ENCODE data around the gene KRTAP5-3. TPM values are rescaled to one million over a fixed set of nuclear protein-coding genes. Genes with fewer than 3 reads are reported as not detected.

The KRTAP5-3 gene
- total and polyA plus RNA-seq, 9 of the 15 experiments (the other 6 are each of a cell fraction or from before 2014, with no cell fraction given) = not detected

- no TSS peak for BruUV-seq (replicated peaks)
- Histone ChIP-seq H2AFZ (ENCODE audit: low read depth, low read length) (no peak overlapping the region), H3K4me3 (no peak overlapping the region), H3K79me2 (ENCODE audit: control insufficient read depth, insufficient read depth, low read length) (no peaks in the 10 kb centered on the region), H3K36me3 (ENCODE audit: control insufficient read depth, insufficient read depth, low read length) (no peaks in the 10 kb centered on the region), H3K27me3 (ENCODE audit: control insufficient read depth in 2 of 2, insufficient read depth in 2 of 2, low read length in 2 of 2) (peaks cover 9 to 44% of the 10 kb centered on the region in 2 experiments), H3K4me2 (ENCODE audit: insufficient read depth, low read length) (no peak overlapping the region), H3K9me1 (ENCODE audit: control insufficient read depth, insufficient read depth, low read length) (no peaks in the 10 kb centered on the region), H4K20me1 (replicated peaks; ENCODE audit: control insufficient read depth, insufficient read depth, low read length) (no peaks in the 10 kb centered on the region), H3K9ac (ENCODE audit: insufficient read depth in 1 of 2, low read depth in 2 of 2, low read length in 2 of 2) (peak overlapping the region in 1 of 2 experiments; percentile 35; a peak in 1 of 4 replicates), H3K27ac (ENCODE audit: extremely low read depth, low read depth, low read length) (no peak overlapping the region), H3K9me3 (replicated peaks; ENCODE audit: control insufficient read depth, insufficient read depth, low read depth, low read length) (no peaks in the 10 kb centered on the region), H3K4me1 (replicated peaks in 1 of 2; ENCODE audit: control insufficient read depth in 2 of 2, insufficient read depth in 2 of 2, low read length in 2 of 2) (no peaks in the 10 kb centered on the region)
- ChIA-PET POLR2A (no interaction called here), CTCF (ENCODE audit: low intra/inter-chr PET ratio) (no interaction called here)
- ATAC-seq = no peak
- no peak for FAIRE-seq
- in situ Hi-C loops (cut with MboI) (no loop called here), intact Hi-C loops (cut with micrococcal nuclease) (no loop called here)
- WGBS (ENCODE audit: insufficient coverage, low coverage, missing lambda C conversion rate) = 1% methylated on average over 11 of the region's 11 CpGs
- no peak for DNase-seq (ENCODE audit: extremely low read depth in 1 of 4, low spot score in 3 of 4)
- TF ChIP-seq TSHZ1 (CRISPR knock-in tag; IDR thresholded peaks at IDR 0.05) = no peak
- TF ChIP-seq NFIC (IDR thresholded peaks at IDR 0.05) = no peak
- no peak for TF ChIP-seq PHF20 (IDR thresholded peaks at IDR 0.05; ENCODE audit: partially characterized antibody)
- no peak for TF ChIP-seq MEF2D (tag; conservative IDR thresholded peaks at IDR 0.05; ENCODE audit: low read depth)
- TF ChIP-seq, protein P1, sequence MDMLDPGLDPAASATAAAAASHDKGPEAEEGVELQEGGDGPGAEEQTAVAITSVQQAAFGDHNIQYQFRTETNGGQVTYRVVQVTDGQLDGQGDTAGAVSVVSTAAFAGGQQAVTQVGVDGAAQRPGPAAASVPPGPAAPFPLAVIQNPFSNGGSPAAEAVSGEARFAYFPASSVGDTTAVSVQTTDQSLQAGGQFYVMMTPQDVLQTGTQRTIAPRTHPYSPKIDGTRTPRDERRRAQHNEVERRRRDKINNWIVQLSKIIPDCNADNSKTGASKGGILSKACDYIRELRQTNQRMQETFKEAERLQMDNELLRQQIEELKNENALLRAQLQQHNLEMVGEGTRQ (CRISPR knock-in tag; IDR thresholded peaks at IDR 0.05) = no peak
- TF ChIP-seq, protein P2, sequence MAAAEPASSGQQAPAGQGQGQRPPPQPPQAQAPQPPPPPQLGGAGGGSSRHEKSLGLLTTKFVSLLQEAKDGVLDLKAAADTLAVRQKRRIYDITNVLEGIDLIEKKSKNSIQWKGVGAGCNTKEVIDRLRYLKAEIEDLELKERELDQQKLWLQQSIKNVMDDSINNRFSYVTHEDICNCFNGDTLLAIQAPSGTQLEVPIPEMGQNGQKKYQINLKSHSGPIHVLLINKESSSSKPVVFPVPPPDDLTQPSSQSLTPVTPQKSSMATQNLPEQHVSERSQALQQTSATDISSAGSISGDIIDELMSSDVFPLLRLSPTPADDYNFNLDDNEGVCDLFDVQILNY (CRISPR knock-in tag; IDR thresholded peaks at IDR 0.05) = no peak
- no peak for TF ChIP-seq SMARCE1 (IDR thresholded peaks at IDR 0.05)
- TF ChIP-seq, protein P3, sequence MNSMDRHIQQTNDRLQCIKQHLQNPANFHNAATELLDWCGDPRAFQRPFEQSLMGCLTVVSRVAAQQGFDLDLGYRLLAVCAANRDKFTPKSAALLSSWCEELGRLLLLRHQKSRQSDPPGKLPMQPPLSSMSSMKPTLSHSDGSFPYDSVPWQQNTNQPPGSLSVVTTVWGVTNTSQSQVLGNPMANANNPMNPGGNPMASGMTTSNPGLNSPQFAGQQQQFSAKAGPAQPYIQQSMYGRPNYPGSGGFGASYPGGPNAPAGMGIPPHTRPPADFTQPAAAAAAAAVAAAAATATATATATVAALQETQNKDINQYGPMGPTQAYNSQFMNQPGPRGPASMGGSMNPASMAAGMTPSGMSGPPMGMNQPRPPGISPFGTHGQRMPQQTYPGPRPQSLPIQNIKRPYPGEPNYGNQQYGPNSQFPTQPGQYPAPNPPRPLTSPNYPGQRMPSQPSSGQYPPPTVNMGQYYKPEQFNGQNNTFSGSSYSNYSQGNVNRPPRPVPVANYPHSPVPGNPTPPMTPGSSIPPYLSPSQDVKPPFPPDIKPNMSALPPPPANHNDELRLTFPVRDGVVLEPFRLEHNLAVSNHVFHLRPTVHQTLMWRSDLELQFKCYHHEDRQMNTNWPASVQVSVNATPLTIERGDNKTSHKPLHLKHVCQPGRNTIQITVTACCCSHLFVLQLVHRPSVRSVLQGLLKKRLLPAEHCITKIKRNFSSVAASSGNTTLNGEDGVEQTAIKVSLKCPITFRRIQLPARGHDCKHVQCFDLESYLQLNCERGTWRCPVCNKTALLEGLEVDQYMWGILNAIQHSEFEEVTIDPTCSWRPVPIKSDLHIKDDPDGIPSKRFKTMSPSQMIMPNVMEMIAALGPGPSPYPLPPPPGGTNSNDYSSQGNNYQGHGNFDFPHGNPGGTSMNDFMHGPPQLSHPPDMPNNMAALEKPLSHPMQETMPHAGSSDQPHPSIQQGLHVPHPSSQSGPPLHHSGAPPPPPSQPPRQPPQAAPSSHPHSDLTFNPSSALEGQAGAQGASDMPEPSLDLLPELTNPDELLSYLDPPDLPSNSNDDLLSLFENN (IDR thresholded peaks at IDR 0.05; ENCODE audit: low read depth in 2 of 2, low read length in 2 of 2) = no peak
- no peak for TF ChIP-seq ZNF57 (CRISPR knock-in tag; IDR thresholded peaks at IDR 0.05)
- TF ChIP-seq RNF2 (IDR thresholded peaks at IDR 0.05) = no peak
- TF ChIP-seq SMARCC2 (IDR thresholded peaks at IDR 0.05; ENCODE audit: low read depth) = no peak
- TF ChIP-seq ZFP36 (IDR thresholded peaks at IDR 0.05; ENCODE audit: low read depth, low read length, partially characterized antibody) = no peak
- no peak for TF ChIP-seq ZBED1 (IDR thresholded peaks at IDR 0.05)
These were observed 4.1 kb downstream of the KRTAP5-3 start for GRCh38 chr11:1604181-1604580.

Data from K562 (cell line).